SH-SY5Y (cell line): Measurements from ENCODE around the gene S100A4.

Experiments
- GATA2 ChIP-seq: IDR thresholded peaks from 2 replicates; pipeline ENCODE4 v1.6.1; 2011; ENCODE audit warnings: mild to moderate bottlenecking, low read depth, low read length
- GATA3 ChIP-seq: IDR thresholded peaks from 2 replicates; pipeline ENCODE4 v1.6.1; 2011; ENCODE audit warnings: low read depth, mild to moderate bottlenecking, low read length, moderate library complexity

Gene S100A4

DNA sequence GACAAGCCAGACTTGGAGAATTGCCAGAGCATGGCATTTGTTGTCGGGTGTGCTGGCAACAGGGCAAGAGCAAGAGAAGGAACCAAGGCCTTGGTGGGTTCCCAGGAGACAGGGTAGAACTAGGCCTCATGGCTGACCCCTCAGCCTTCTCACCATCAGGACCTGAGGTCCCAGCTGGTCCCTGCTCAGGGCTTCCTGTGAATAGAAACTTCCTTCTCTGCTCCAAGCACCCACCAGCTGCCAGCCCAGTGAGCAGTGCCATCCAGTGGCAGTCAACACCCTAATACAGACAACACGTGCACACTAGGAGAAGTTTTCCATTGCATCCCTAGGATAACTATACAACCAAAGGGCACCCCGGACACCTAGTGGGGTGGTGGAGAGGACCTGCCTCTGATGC is 32.6 kb downstream of the S100A4 start:
- TF ChIP-seq GATA3, result no peak
- no peak for TF ChIP-seq GATA2

DNA sequence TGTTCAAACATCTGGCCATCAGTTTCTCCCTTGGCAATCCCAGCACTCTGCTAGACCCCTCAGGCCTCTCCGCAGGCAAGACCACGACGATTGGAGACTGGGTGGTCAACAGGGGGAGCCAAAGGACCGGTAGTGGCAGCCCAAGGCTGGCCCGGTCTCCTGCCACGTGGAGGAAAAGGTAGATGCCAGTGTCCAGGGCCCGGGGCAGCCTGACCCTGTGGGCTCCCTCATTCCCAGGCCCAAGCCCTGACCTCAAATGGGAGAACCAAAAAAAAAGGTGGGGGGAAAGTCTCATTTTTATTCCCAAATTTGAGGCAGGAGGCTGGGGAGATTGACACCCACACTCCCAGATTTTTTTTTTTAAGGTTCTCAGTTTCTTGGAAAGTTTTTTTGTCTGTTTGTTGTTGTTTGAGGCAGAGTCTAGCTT is 34.6 kb downstream of the S100A4 start:
- TF ChIP-seq GATA3 (no peak), GATA2 (no peak)

DNA sequence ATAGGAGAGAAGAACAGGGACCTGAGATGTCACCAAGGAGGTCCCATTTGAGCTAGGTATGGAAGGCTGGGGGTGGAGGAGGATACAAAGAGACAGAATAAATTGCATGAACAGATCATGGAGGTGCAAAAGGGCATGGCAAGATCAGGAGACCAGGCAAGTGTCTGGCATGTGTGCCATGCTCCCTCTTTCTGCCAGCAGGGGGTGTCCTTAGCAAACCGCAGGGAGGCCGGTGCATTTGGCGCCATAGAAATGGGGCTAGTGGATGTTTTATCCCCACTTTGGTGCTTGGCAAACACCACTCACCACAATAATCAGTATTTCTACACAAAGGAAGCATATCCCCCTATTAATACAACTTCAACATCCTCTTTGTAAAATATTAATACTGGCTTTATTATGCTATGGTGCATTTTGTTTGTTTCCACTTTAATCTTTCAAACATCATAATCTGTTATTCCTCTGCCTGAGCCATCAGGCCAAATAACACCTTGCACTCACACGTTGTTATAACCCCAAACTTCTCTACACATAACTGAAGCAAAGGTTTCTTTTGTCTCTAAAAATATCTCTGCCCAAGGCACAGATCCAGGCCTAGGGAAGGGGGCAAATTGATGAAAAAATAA is 35.8 kb downstream of the S100A4 start:
- no peak for TF ChIP-seq GATA3

GRCh38 chr1:153509036-153509435 is 36.6 kb downstream of the S100A4 start:
- TF ChIP-seq GATA2, result no peak
- TF ChIP-seq GATA3, result no peak

GRCh38 chr1:153507926-153508583 is 37.6 kb downstream of the S100A4 start:
- TF ChIP-seq GATA3, result no peak

- no peak for TF ChIP-seq GATA3
- TF ChIP-seq GATA2, result no peak
These were observed 38.7 kb downstream of the S100A4 start for GRCh38 chr1:153506831-153507413.

DNA sequence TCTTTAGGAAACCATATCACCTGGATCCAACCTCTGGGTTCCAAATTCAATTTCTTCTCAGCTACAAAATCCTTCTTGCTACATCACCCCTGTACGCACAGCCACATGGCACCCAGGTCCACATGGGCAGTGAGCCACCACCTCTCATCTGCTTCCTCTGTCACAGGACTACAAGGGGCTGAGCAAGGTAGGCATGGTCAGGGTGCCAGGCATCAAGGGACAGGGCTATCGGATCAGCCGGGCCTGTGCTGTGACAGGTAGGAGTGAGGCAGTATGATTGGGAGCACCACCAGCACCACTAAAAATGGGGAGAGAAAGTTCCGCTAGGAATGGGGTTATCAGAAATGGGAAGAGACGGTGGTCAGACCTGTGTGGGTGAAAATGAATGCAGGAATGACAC is 39.2 kb downstream of the S100A4 start:
- TF ChIP-seq GATA3 (no peak), GATA2 (no peak)

DNA sequence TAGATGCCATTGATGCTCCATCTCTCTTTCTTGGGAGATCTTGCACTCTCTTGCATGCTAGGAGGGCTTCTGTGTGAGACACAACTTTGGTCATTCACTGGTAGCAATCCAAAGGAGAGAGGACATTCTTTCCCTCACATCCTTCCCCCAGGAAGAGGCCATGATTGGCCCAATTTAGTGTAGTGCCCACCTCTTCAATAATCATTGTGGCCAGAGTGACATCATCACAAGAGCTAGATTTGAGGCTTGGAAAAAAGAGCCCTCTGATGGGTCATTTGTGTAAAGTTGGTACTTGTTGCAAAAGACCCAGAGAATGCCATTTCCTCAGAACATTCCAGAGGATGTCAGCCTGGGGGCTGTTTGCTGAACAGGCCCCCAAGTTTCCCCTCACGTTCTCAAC is 40.0 kb downstream of the S100A4 start:
- TF ChIP-seq GATA3, result no peak
- TF ChIP-seq GATA2, result no peak

DNA sequence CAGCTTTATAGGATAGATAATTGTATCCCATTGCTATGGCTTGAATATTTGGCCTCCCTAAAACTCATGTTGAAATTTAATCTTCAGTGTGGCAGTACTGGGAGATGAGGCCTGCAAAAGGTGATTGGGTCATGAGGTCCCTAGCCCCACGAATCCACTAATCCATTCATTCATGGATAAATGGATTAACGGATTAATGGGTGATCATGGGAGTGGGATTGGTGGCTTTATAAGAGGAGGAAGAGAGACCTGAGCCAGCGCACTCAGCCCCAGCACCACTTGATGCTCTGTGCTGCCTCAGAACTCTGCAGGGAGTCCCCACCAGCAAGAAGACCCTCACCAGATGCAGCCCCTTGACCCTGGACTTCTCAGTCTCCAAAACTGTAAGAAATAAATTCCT is 41.8 kb downstream of the S100A4 start:
- TF ChIP-seq GATA3 (no peak), GATA2 (no peak)

- TF ChIP-seq GATA3 (no peak), GATA2 (no peak)
These were observed 46.9 kb downstream of the S100A4 start for GRCh38 chr1:153498746-153499145.

DNA sequence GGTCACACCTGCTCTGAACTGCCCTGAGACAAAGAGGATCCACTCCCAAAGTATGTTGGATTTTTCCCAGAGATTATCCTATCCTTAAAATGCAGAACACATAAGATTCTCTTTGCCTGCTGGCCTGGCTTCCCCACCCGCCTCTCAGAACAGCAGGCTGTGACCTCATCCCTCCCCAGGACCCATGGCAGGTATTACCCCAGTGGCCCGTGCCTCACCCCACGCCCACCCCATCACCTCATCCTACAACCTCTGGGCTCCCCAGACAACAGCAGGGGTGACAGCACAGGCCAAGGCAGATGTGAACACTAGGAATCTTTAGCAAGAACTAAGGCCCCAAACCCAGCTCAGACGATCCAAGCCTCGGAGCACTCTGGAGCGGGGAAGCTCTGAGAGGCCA is 50.1 kb downstream of the S100A4 start:
- TF ChIP-seq GATA2, result no peak
- no peak for TF ChIP-seq GATA3

- no peak for TF ChIP-seq GATA3
- TF ChIP-seq GATA2, result no peak
These were observed 50.5 kb downstream of the S100A4 start for GRCh38 chr1:153494976-153495535.
